ENCODE measurements around the gene GIMAP6. TPM values are rescaled to one million over a fixed set of nuclear protein-coding genes. Genes with fewer than 3 reads are reported as not detected.
A peak's percentile ranks its signal among the peaks of the same experiment; 100 is the strongest.
"Not testable (repeated sequence)": the region's sequence is repeated elsewhere in the genome, so short reads cannot be mapped to it uniquely, and the experiment has no call there.

The GIMAP6 gene
- total and polyA plus RNA-seq, 8 donors, result 19.4 to 52.7 (median 28.6) TPM

DNA sequence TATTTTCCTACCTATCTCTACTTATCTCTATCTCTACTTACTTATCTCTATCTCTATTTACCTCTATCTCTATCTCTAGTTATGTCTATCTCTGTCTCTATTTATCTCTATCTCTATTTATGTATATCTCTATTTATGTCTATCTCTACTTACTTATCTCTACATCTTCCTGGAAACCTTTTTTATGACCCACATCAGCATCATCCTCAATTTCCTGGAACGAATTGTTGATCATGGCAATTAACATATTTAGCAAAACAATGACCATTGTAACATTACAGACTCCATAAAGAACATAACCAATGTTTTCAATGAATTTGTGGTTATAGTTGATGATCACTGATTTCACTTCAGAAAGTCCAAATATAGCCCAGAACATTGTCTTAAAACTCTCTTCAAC, 18.3 kb downstream of the GIMAP6 start:
- no peak for ATAC-seq
- no peak for DNase-seq
- no peaks in the 10 kb centered on the region for H3K4me1 ChIP-seq
- no peaks in the 10 kb centered on the region for H3K9me3 ChIP-seq
- H3K36me3 ChIP-seq, result no peaks in the 10 kb centered on the region
- no peak overlapping the region for H3K27ac ChIP-seq
- no peaks in the 10 kb centered on the region for H3K27me3 ChIP-seq
- no peak for TF ChIP-seq CTCF (IDR thresholded peaks at IDR 0.05)
- intact Hi-C loops (cut with DNase I), result no loop called here
- H3K4me3 ChIP-seq, result no peak overlapping the region

GRCh38 chr7:150612925-150613324, 19.3 kb downstream of the GIMAP6 start:
- Histone ChIP-seq H3K27me3 (no peaks in the 10 kb centered on the region), H3K4me1 (no peaks in the 10 kb centered on the region), H3K9me3 (no peaks in the 10 kb centered on the region), H3K27ac (no peak overlapping the region), H3K4me3 (no peak overlapping the region), H3K36me3 (no peaks in the 10 kb centered on the region)
- intact Hi-C loops (cut with DNase I), result no loop called here
- DNase-seq (no peak), ATAC-seq (no peak)
- TF ChIP-seq CTCF (IDR thresholded peaks at IDR 0.05), result no peak

GRCh38 chr7:150610233-150610632, 22.0 kb downstream of the GIMAP6 start:
- no peak for TF ChIP-seq CTCF (IDR thresholded peaks at IDR 0.05)
- peak overlapping the region in 1 of 2 donors; percentile 23 for H3K27ac ChIP-seq
- DNase-seq (no peak), ATAC-seq (no peak)
- H3K27me3 ChIP-seq, result no peaks in the 10 kb centered on the region
- no peaks in the 10 kb centered on the region for H3K36me3 ChIP-seq
- H3K9me3 ChIP-seq, result no peaks in the 10 kb centered on the region
- intact Hi-C loops (cut with DNase I), result no loop called here
- H3K4me1 ChIP-seq, result no peaks in the 10 kb centered on the region
- H3K4me3 ChIP-seq, result no peak overlapping the region

DNA sequence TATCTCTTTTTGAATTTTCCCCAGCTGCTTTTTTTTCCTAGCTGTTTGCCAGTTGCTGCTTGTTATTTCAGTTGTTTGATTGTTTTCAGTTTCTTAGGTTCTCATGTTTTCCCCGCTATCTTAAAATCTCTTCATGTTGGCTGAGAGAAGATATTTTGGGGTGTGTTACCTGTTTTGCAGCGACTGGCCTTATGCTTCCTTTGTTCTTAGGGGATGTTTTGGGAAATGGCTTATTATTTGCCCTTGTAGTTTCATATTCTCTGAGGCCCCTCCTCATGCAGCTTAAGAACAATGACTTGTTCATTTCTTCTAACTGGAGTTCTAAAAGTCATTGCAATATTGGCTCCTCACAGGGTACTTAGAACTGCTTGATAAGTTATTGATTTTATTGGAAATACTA, 28.6 kb downstream of the GIMAP6 start:
- intact Hi-C loops (cut with DNase I); H3K27me3 ChIP-seq; H3K36me3 ChIP-seq; ATAC-seq; H3K4me3 ChIP-seq; DNase-seq; H3K27ac ChIP-seq; H3K4me1 ChIP-seq: not testable (repeated sequence)
- H3K9me3 ChIP-seq, result peaks cover 0 to 16% of the 10 kb centered on the region in 2 donors

DNA sequence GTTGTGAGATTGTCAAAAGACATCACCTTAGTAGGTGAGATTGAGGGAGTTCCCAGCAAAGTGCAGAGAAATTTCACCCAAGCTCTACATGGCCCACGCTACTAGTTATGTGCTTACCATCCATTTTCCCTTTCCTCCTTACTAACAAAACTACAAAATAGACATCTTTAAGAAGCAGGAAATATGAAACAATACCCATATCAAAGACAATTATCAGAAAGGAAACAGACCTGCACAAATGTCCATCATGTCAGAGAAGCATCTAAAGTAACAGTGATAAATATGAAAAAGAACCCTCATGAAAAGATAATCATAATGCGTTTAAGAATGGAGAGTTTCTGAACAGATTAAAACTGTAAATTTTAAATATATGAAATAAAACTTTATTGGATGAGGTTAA, 36.8 kb downstream of the GIMAP6 start:
- ATAC-seq, result no peak
- H3K27ac ChIP-seq, result no peak overlapping the region
- H3K4me1 ChIP-seq, result no peaks in the 10 kb centered on the region
- no peaks in the 10 kb centered on the region for H3K27me3 ChIP-seq
- no peak overlapping the region for H3K4me3 ChIP-seq
- H3K36me3 ChIP-seq, result no peaks in the 10 kb centered on the region
- no peak for DNase-seq
- H3K9me3 ChIP-seq, result peaks cover 0 to 29% of the 10 kb centered on the region in 2 donors
- no peak for TF ChIP-seq CTCF (IDR thresholded peaks at IDR 0.05)
- intact Hi-C loops (cut with DNase I), result no loop called here

DNA sequence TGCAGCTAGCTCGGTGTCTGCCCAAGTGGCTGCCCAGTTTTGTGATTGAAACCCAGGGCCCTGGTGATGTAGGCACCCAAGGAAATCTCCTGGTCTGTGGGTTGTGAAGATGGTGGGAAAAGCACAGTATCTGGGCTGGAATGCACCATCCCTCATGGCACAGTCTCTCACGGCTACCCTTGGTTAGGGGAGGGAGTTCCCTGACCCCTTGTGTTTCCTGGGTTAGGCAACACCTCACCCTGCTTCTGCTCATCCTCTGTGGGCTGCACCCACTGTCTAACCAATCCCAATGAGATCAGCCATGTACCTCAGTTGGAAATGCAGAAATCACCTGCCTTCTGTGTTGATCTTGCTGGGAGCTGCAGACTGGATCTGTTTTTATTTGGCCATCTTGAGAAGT, 37.4 kb downstream of the GIMAP6 start:
- DNase-seq (no peak), ATAC-seq (no peak)
- H3K9me3 ChIP-seq, result peaks cover 0 to 29% of the 10 kb centered on the region in 2 donors
- H3K4me1 ChIP-seq, result no peaks in the 10 kb centered on the region
- no peak for TF ChIP-seq CTCF (IDR thresholded peaks at IDR 0.05)
- no peaks in the 10 kb centered on the region for H3K36me3 ChIP-seq
- no peak overlapping the region for H3K27ac ChIP-seq
- no peaks in the 10 kb centered on the region for H3K27me3 ChIP-seq
- no peak overlapping the region for H3K4me3 ChIP-seq
- intact Hi-C loops (cut with DNase I), result no loop called here

Data from left lung (tissue), 10 donors.